NCI-H510A treated with DMSO at 0.1 percent for 48 hours (cell line): ENCODE results near the gene PPP1R15B.
A peak's percentile ranks its signal among the peaks of the same experiment; 100 is the strongest.

Source experiments
- DNase-seq: peaks from one replicate; lab custom pipeline; 2025; lab: John Stamatoyannopoulos, UW

PPP1R15B gene

GRCh38 chr1:204400882-204401510, 10.6 kb downstream of the PPP1R15B start:
- no peak for DNase-seq

DNA sequence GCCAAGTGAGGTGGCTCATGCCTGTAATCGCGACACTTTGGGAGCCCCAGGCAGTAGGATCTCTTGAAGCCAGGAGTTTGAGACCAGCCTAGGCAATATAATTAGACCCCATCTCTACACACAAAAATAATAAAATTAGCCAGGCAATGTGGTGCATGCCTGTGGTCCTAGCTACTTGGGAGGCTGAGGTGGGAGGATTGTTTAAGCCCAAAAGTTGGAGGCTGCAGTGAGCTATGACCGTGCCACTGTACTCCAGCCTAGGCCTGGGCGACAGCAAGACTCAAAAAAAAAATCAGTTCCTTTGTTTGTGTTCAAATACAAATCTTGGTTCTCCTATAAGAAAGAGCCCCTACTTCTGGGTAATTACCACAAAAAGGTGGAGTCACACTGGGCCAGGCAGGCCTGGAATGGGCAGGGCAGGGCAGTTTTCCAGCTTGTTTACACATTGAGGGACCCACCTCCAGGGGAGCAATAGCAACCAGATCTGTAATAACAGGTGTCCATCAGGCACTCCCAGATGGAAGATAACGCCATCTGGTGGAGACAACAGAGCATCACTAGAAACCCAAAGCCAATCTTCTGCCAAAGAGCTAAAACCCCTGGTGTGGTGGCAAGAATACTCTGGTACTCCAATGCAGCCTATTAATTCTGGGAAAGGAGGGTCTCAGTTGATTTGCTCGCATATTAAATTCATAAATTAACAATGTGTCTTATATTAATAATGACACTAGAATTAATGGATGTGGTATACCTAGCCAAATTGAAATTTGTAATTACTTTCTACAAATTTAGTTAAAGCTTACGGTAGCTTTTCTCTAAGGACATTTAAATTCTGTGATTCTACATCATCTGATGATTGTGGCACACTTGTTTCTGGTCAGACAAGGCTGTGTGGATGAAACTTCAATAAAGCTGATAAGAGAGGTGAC, 13.2 kb downstream of the PPP1R15B start:
- peak; percentile 93 for DNase-seq

GRCh38 chr1:204396015-204396583, 15.5 kb downstream of the PPP1R15B start:
- DNase-seq, result no peak

- DNase-seq, result no peak
Measured at GRCh38 chr1:204391629-204392028, 20.0 kb downstream of the PPP1R15B start.

GRCh38 chr1:204390751-204391466, 20.7 kb downstream of the PPP1R15B start:
- no peak for DNase-seq

DNA sequence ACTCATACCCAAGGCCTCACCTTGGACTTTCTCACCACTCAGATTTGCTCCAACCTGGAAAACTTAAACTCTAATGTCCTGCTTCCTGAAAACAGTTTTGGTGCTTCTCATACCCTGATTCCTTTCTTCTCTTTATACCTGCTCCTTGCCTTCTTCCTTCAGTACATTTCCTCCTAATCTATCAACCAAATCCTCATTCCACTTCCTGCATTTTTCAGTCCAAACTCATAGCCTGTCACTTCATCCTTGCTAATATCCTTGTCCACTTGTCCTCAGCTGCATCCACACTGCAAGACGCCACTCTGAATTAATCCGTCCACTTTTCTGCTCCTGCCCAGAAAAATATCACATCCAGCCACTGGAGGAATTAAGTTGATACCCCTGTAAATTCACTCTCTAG, 25.9 kb downstream of the PPP1R15B start:
- DNase-seq, result no peak

GRCh38 chr1:204384636-204385352, 26.8 kb downstream of the PPP1R15B start:
- DNase-seq, result no peak

- no peak for DNase-seq
Measured at GRCh38 chr1:204383163-204383904, 28.3 kb downstream of the PPP1R15B start.

DNA sequence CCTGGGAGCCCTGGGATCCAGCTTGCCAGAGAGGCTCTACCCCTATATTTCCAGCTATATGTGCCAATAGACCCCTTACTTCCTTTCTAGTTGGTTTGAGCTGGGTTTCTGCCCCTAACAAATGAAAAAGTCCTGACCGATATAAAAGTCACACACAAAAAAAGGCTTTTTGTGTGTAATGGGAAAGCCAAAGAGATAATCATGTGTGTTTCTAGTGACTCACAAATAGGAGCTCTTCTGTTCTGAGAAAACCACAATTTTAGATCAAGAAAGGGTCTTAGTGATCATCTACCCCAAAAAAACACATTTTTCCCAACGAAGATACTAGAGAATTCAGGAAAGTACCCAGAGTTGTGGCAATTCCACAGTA, 28.9 kb downstream of the PPP1R15B start:
- no peak for DNase-seq

DNA sequence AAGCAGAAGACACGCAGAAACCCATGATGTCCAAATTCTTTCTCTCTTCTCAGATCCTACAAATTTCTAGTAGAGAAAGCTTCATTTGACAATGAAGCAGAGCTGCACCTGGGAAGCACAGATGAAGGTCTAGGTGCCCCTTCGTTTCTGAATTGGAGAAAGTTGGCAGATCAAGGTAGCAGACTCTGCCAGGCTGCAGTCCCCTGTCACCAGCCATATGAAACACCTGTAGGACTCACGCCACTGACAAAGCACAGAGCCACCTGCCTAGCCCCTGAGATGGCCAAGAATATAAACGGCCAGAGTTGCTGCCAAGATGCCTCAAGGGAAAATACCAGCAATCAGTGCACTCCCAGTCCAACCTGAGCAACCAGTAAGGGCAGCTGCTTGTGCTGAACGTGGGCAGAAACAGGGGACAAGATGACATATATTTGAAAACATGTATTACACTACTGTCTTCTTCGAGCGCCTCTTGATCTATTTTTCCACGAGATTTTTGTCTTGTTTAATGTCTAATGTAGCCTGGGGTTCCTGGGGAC, 31.3 kb downstream of the PPP1R15B start:
- DNase-seq, result no peak

- peak; percentile 82 for DNase-seq
Measured at GRCh38 chr1:204377800-204378668, 33.6 kb downstream of the PPP1R15B start.

DNA sequence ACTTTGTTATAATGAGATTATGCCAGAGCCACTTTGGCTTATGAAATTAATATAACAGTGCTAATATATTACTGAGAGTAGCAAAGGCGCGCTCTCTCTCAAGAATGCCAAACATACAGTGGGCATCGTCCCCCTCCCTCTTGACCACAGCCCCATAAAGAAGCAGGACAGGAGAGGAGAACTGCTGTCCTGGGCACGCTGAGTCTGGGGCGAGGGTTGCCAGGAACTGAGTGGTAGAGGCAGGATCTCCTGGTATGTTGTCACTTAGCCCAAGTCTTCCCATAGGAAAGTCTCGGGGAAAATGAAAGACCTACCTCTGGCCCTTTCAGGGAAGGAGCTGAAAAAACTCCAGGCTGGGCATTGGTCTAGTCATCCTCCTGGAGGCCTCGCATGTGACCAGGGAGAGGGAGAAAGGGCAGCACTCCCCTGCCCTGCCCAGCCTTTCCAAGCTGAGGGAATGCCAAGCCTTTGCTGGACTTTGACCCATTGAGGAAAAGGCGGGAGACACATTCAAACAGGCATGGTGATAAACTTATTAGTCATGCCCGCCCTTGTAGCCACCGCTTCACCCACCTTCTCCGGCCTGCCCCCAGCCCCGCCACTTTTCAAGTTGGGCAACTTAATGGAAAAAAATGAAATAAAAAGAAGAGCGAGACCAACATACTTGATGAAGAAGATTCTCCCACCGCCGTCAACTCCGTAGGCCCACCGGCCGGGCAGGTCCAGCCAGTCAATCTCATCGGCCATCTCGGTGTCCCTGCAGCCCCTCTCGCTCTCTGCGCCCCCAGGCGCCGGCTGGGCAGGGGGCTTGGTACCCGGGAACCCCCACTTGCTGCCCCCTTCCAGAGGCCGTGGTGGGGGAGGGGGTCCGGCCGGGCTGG, 34.5 kb downstream of the PPP1R15B start:
- DNase-seq, result no peak

- no peak for DNase-seq
Measured at GRCh38 chr1:204376465-204376864, 35.2 kb downstream of the PPP1R15B start.

- DNase-seq, result no peak
Measured at GRCh38 chr1:204373911-204374310, 37.7 kb downstream of the PPP1R15B start.

GRCh38 chr1:204370176-204370575, 41.4 kb downstream of the PPP1R15B start:
- DNase-seq, result no peak

DNA sequence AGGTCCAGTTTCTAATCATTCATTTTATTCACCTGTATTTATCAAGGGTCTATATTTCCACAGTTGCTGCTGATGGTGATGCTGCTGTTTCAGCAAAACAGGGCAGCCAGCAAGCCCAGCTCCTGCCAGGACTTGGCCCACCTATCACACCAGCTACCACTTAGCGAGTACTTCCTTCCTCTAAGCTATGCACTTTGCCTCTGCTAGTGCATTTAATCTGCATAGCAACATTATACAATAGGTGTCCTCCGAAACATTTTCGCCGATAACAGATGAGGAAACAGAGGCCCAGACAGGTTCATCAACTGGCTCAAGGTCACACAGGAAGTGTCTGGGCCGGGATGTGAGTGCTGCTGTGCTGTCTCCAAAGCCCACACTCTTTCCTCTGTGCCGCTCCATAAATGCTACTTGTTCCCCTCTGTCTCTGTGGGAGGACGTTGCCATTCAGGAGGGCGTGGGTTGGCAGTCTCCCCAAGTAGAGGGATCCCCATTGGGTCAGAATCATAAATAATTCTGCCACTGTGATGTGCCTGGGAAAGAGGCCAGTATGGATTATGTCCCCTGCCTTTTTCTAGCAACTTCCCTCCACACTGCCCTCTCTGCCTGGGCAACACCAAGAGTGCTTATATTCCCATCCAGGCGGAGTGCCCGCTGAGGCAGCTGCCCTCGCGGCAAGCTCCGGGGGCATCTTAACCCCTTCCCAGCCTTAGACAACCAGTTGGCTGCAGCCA, 42.5 kb downstream of the PPP1R15B start:
- no peak for DNase-seq

DNA sequence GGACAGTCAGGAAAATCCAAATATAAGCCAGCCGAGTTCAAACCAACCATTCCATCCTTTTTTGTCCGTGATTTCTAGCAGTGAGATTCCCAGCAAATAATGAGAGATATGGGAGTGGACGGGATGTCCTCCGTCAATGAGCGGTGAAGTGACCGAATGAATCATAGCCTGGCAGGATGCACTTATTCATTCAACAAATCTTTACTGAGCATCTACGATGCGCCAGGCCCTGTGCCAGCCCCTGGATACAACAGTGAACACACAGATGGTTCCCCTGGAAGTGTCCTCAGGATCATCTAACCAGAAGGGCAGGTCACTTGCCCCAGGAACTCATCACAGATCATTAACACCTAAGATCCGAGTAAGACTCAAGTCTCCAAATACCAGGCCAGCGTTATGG, 43.7 kb downstream of the PPP1R15B start:
- DNase-seq, result no peak
